K562 (cell line): ENCODE data around the gene NPAS3. TPM values are rescaled to one million over a fixed set of nuclear protein-coding genes. Genes with fewer than 3 reads are reported as not detected.

Source experiments
- ATAC-seq: fragments of 200-7000 bp; cut with Tn5 transposase; 3 replicates; pipeline ENCODE4 v1.9.1; 2020; ENCODE audit warnings: moderate library complexity
- BruUV-seq: library from RNA; stranded (reverse); fragments of 400-500 nt; replicated peaks from 2 replicates; lab custom pipeline; 2021; lab: Mats Ljungman, UMichigan
- CTCF ChIA-PET: fragments of 300-600 bp; formaldehyde crosslinking; extraction: SDS; loops from one replicate; lab custom pipeline; 2021; ENCODE audit warnings: low intra/inter-chr PET ratio; lab: Yijun Ruan, JAX
- POLR2A ChIA-PET: fragments of 300-600, 350-650 bp; sonication (Branson Sonifier 250); formaldehyde crosslinking; extraction: SDS; loops from one replicate; lab custom pipeline; 2021; ENCODE audit warnings: antibody characterized with exemption, inconsistent platforms; lab: Yijun Ruan, JAX
- DNase-seq, 4 experiments: peaks; one replicate each; pipeline versions ENCODE4 v3.0.0 to v3.0.0-alpha.2; 2011 to 2018; ENCODE audit warnings: low spot score in 3 of 4, mixed read lengths in 3 of 4; ENCODE audit errors: extremely low read depth in 1 of 4
- FAIRE-seq: peaks from 2 replicates; lab custom pipeline; 2011; peaks lifted over from hg19 to GRCh38; lab: Jason Lieb, UNC
- H2AFZ ChIP-seq: 2 replicates; pipeline ENCODE4 v1.6.0; 2011; ENCODE audit warnings: low read depth, low read length, control low read depth, inconsistent platforms
- H3K27ac ChIP-seq: fragments of 200-600 bp; 3 replicates; pipeline ENCODE4 v1.8.0; 2011; ENCODE audit warnings: low read depth, mild to moderate bottlenecking, control low read depth, inconsistent platforms, low read length, moderate library complexity, mixed read lengths; ENCODE audit errors: extremely low read depth
- H3K27me3 ChIP-seq, 2 experiments: fragments of 300-600 bp in 1 of 2; 2 replicates in 1 of 2; 3 replicates in 1 of 2; pipeline versions ENCODE4 v1.6.0 to v1.8.0; 2011; ENCODE audit warnings: inconsistent platforms in 2 of 2, low read length in 2 of 2, mild to moderate bottlenecking in 1 of 2, mixed read lengths in 1 of 2, moderate library complexity in 1 of 2; ENCODE audit not compliant: control insufficient read depth in 2 of 2, insufficient read depth in 2 of 2
- H3K36me3 ChIP-seq: fragments of 300-600 bp; 3 replicates; pipeline ENCODE4 v1.8.0; 2011; ENCODE audit warnings: mild to moderate bottlenecking, low read length, inconsistent platforms; ENCODE audit not compliant: control insufficient read depth, insufficient read depth
- H3K4me1 ChIP-seq, 2 experiments: fragments of 200-600 bp in 1 of 2; replicated peaks in 1 of 2; 2 replicates in 1 of 2; 3 replicates in 1 of 2; pipeline versions ENCODE4 v1.5.1 to v1.8.0; 2011; ENCODE audit warnings: inconsistent platforms in 2 of 2, low read length in 2 of 2, mild to moderate bottlenecking in 1 of 2, mixed read lengths in 1 of 2, moderate library complexity in 1 of 2; ENCODE audit not compliant: control insufficient read depth in 2 of 2, insufficient read depth in 2 of 2
- H3K4me2 ChIP-seq: 2 replicates; pipeline ENCODE4 v1.6.1; 2011; ENCODE audit warnings: low read length, control low read depth, inconsistent platforms, mixed read lengths; ENCODE audit not compliant: insufficient read depth
- H3K4me3 ChIP-seq: fragments of 200-600 bp; sonication (generic), shearing (Covaris generic); 2 replicates; pipeline ENCODE4 v1.5.1; 2016; ENCODE audit warnings: control low read depth, inconsistent platforms
- H3K79me2 ChIP-seq: fragments of 200-600 bp; 3 replicates; pipeline ENCODE4 v1.8.0; 2011; ENCODE audit warnings: low read length, inconsistent platforms; ENCODE audit not compliant: control insufficient read depth, insufficient read depth
- H3K9ac ChIP-seq, 2 experiments: 2 replicates each; pipeline versions ENCODE4 v1.6.0 to v1.6.1; 2011; ENCODE audit warnings: low read depth in 2 of 2, low read length in 2 of 2, control low read depth in 1 of 2, inconsistent platforms in 1 of 2, mild to moderate bottlenecking in 1 of 2, mixed read lengths in 1 of 2; ENCODE audit not compliant: insufficient read depth in 1 of 2
- H3K9me1 ChIP-seq: one replicate; pipeline ENCODE4 v1.6.0; 2011; ENCODE audit warnings: inconsistent platforms, mild to moderate bottlenecking, low read length, moderate library complexity; ENCODE audit not compliant: control insufficient read depth, insufficient read depth
- H3K9me3 ChIP-seq: replicated peaks from 2 replicates; pipeline ENCODE4 v1.5.1; 2011; ENCODE audit warnings: low read depth, low read length, inconsistent platforms; ENCODE audit not compliant: control insufficient read depth, insufficient read depth
- H4K20me1 ChIP-seq: replicated peaks from 2 replicates; pipeline ENCODE4 v1.6.1; 2011; ENCODE audit warnings: low read length, inconsistent platforms, mixed read lengths; ENCODE audit not compliant: control insufficient read depth, insufficient read depth
- DACH1 ChIP-seq: fragments of 450-650 bp; IDR thresholded peaks from 2 replicates; pipeline ENCODE4 v1.6.1; 2018; ENCODE audit not compliant: partially characterized antibody
- ELF1 ChIP-seq: fragments of 200-800 bp; sonication (Bioruptor generic); IDR thresholded peaks from 2 replicates; pipeline ENCODE4 v1.6.1; 2016; ENCODE audit warnings: missing genetic modification characterization, missing compliant biosample characterization
- HDAC1 ChIP-seq, 2 experiments: fragments of 450-650 bp; IDR thresholded peaks; 2 replicates each; pipeline ENCODE4 v1.6.1; 2016 to 2017; ENCODE audit warnings: inconsistent platforms in 1 of 2, mild to moderate bottlenecking in 1 of 2, moderate library complexity in 1 of 2
- HDAC8 ChIP-seq: fragments of 450-650 bp; IDR thresholded peaks from 2 replicates; pipeline ENCODE4 v1.6.1; 2016; ENCODE audit warnings: mild to moderate bottlenecking, missing genetic modification characterization, moderate library complexity, missing compliant biosample characterization
- JUN ChIP-seq, 2 experiments: sonication (generic) in 1 of 2; formaldehyde crosslinking in 1 of 2; IDR thresholded peaks; 2 replicates each; pipeline versions ENCODE4 v1.6.1 to v1.8.0; 2012 to 2022; ENCODE audit warnings: borderline replicate concordance in 2 of 2, mild to moderate bottlenecking in 2 of 2, improper control_type of control experiment in 1 of 2, low read depth in 1 of 2, low read length in 1 of 2, missing genetic modification reagents in 1 of 2
- KHSRP ChIP-seq: fragments of 450-650 bp; IDR thresholded peaks from 2 replicates; pipeline ENCODE4 v1.6.1; 2017
- MAZ ChIP-seq, 2 experiments: fragments of 450-650 bp in 1 of 2; sonication (generic) in 1 of 2; formaldehyde crosslinking; IDR thresholded peaks in 1 of 2; conservative IDR thresholded peaks in 1 of 2; 2 replicates each; pipeline versions ENCODE4 v1.4.0 to v1.5.0; 2020; ENCODE audit warnings: mild to moderate bottlenecking in 1 of 2, missing genetic modification reagents in 1 of 2
- NFIC ChIP-seq: fragments of 450-650 bp; IDR thresholded peaks from 2 replicates; pipeline ENCODE4 v1.6.1; 2017; ENCODE audit warnings: mild to moderate bottlenecking, inconsistent platforms
- NFRKB ChIP-seq: fragments of 450-650 bp; IDR thresholded peaks from 2 replicates; pipeline ENCODE4 v1.6.1; 2016; ENCODE audit warnings: low read depth
- THRAP3 ChIP-seq: fragments of 450-650 bp; IDR thresholded peaks from 2 replicates; pipeline ENCODE4 v1.6.1; 2016; ENCODE audit warnings: mild to moderate bottlenecking, inconsistent platforms, borderline replicate concordance
- YBX1 ChIP-seq: fragments of 450-650 bp; IDR thresholded peaks from 2 replicates; pipeline ENCODE4 v1.7.1; 2016; ENCODE audit warnings: mild to moderate bottlenecking
- WGBS: fragments of 100-300 bp; shearing (Covaris generic); methylation state at CpG from one replicate; pipeline ENCODE4 v1.1.6; 2016; ENCODE audit warnings: low coverage, mixed read lengths; ENCODE audit not compliant: insufficient coverage; ENCODE audit errors: missing lambda C conversion rate; 5-methylcytosine and 5-hydroxymethylcytosine counted together
- in situ Hi-C: fragments of 300-500 bp; cut with MboI; formaldehyde crosslinking; loops from 4 replicates; pipeline ENCODE4 v1.15.0; 2018; ENCODE audit warnings: inconsistent platforms, mixed read lengths
- intact Hi-C: fragments of 100-400 bp; cut with micrococcal nuclease; formaldehyde crosslinking; loops from 2 replicates; pipeline ENCODE4 v1.14.2; 2022
- polyA plus RNA-seq, 8 experiments: library from polyadenylated mRNA; depleted of rRNA in 4 of 8; stranded (reverse) in 5 of 8; unstranded in 3 of 8; fragments of >200 nt; fragmentation: Nextera tagmentation in 2 of 8; fragmentation: Illumina TruSeq in 1 of 8; extraction: Ambion mirVana in 2 of 8; extraction: Trizol in 1 of 8; gene quantifications; 2 replicates each; pipeline versions ENCODE4 v1.2.1 to v1.2.3, GENCODE V29; 2011 to 2014; ENCODE audit warnings: inconsistent platforms in 1 of 8, missing spikeins in 1 of 8
- total RNA-seq, 7 experiments: library from RNA; depleted of rRNA in 6 of 7; stranded (reverse); fragments of >200 nt in 6 of 7; fragmentation: Illumina TruSeq in 2 of 7; extraction: Trizol in 2 of 7; gene quantifications; 2 replicates each; pipeline versions ENCODE4 v1.2.1 to v1.2.3, GENCODE V29; 2011 to 2021; ENCODE audit warnings: low replicate concordance in 1 of 7
- TF ChIP-seq, protein P1 (sequence below): fragments of 450-650 bp; formaldehyde crosslinking; IDR thresholded peaks from 2 replicates; pipeline ENCODE4 v1.4.0; 2022; ENCODE audit warnings: missing genetic modification characterization

Gene NPAS3
- total and polyA plus RNA-seq, 9 of the 15 experiments (the other 6 are each of a cell fraction or from before 2014, with no cell fraction given), result 0.04 TPM; not detected in 8

- no peak overlapping the region for H2AFZ ChIP-seq
- no peaks in the 10 kb centered on the region for H3K9me3 ChIP-seq
- FAIRE-seq (no peak), ATAC-seq (no peak), DNase-seq (no peak)
- in situ Hi-C loops (no loop called here), intact Hi-C loops (no loop called here)
- H3K79me2 ChIP-seq, result no peaks in the 10 kb centered on the region
- H4K20me1 ChIP-seq, result no peaks in the 10 kb centered on the region; the same call in 1 of the 2 replicates
- WGBS, result 0% methylated on average over 3 of the region's 3 CpGs
- no peak for TF ChIP-seq JUN (IDR thresholded peaks at IDR 0.05; ENCODE audit: borderline replicate concordance, low read depth, low read length)
- TF ChIP-seq JUN (CRISPR knock-in tag; IDR thresholded peaks at IDR 0.05; ENCODE audit: borderline replicate concordance), result no peak
- TF ChIP-seq NFIC, result peak; percentile 67; the same call in 1 of the 2 replicates
- no peak overlapping the region for H3K27ac ChIP-seq
- POLR2A ChIA-PET, result no interaction called here
- no peak overlapping the region for H3K4me2 ChIP-seq
- no peaks in the 10 kb centered on the region for H3K4me1 ChIP-seq
- H3K36me3 ChIP-seq, result no peaks in the 10 kb centered on the region
- no peak overlapping the region for H3K9ac ChIP-seq
- H3K27me3 ChIP-seq, result no peaks in the 10 kb centered on the region; a peak in 1 of 5 replicates
- CTCF ChIA-PET, result no interaction called here
- H3K4me3 ChIP-seq, result no peak overlapping the region
- no peaks in the 10 kb centered on the region for H3K9me1 ChIP-seq
- no TSS peak for BruUV-seq
Observed at GRCh38 chr14:33134975-33135374, 196.3 kb downstream of the NPAS3 start.

GRCh38 chr14:33150666-33151428 lies 212.2 kb downstream of the NPAS3 start:
- CTCF ChIA-PET, result no interaction called here
- H3K4me3 ChIP-seq, result no peak overlapping the region
- H3K4me1 ChIP-seq, result no peaks in the 10 kb centered on the region
- no peak overlapping the region for H3K27ac ChIP-seq
- BruUV-seq, result no TSS peak
- no peaks in the 10 kb centered on the region for H3K36me3 ChIP-seq
- no peaks in the 10 kb centered on the region for H3K9me1 ChIP-seq
- no peak for ATAC-seq
- no peak overlapping the region for H2AFZ ChIP-seq
- TF ChIP-seq KHSRP (no peak), THRAP3 (no peak), NFRKB (no peak), HDAC1 (IDR thresholded peaks at IDR 0.05) (no peak), ELF1 (no peak), HDAC8 (tag) (no peak), MAZ (CRISPR knock-in tag; conservative IDR thresholded peaks at IDR 0.05 in 1 of 2, IDR thresholded peaks at IDR 0.05 in 1 of 2) (no peak), YBX1 (no peak), DACH1 (no peak)
- TF ChIP-seq, protein P1, sequence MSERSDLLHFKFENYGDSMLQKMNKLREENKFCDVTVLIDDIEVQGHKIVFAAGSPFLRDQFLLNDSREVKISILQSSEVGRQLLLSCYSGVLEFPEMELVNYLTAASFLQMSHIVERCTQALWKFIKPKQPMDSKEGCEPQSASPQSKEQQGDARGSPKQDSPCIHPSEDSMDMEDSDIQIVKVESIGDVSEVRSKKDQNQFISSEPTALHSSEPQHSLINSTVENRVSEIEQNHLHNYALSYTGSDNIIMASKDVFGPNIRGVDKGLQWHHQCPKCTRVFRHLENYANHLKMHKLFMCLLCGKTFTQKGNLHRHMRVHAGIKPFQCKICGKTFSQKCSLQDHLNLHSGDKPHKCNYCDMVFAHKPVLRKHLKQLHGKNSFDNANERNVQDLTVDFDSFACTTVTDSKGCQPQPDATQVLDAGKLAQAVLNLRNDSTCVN (CRISPR knock-in tag), result no peak
- no peaks in the 10 kb centered on the region for H3K27me3 ChIP-seq
- 2% methylated on average over 8 of the region's 8 CpGs for WGBS
- H3K4me2 ChIP-seq, result no peak overlapping the region
- no peaks in the 10 kb centered on the region for H3K9me3 ChIP-seq
- POLR2A ChIA-PET, result no interaction called here
- no peak for DNase-seq
- in situ Hi-C loops, result no loop called here
- H4K20me1 ChIP-seq, result no peaks in the 10 kb centered on the region
- no peaks in the 10 kb centered on the region for H3K79me2 ChIP-seq
- H3K9ac ChIP-seq, result no peak overlapping the region
- no peak for FAIRE-seq
- intact Hi-C loops, result no loop called here
